ENCODE results near the gene SBF1. TPM values are rescaled to one million over a fixed set of nuclear protein-coding genes. Genes with fewer than 3 reads are reported as not detected.
A peak's percentile ranks its signal among the peaks of the same experiment; 100 is the strongest.

Gene SBF1
- total and polyA plus RNA-seq, 2 of the 13 experiments (the other 11 are each of a cell fraction or from before 2014, with no cell fraction given): 31.7 to 40.9 TPM

- TF ChIP-seq ZNF318 (CRISPR knock-in tag; IDR thresholded peaks at IDR 0.05) (peak; percentile 87), ERF (CRISPR knock-in tag; IDR thresholded peaks at IDR 0.05) (peak; percentile 92), ZNF207 (IDR thresholded peaks at IDR 0.05; ENCODE audit: borderline replicate concordance) (no peak), CREB3 (CRISPR knock-in tag; IDR thresholded peaks at IDR 0.05) (no peak), KAT2B (IDR thresholded peaks at IDR 0.05; ENCODE audit: borderline replicate concordance, low read depth, low read length) (no peak), ATF7-NPFF (CRISPR knock-in tag; IDR thresholded peaks at IDR 0.05; ENCODE audit: low read depth) (0 out of 2 replicates have a peak, but pooled peaks have one; percentile 35), ZBTB46 (CRISPR knock-in tag; IDR thresholded peaks at IDR 0.05; ENCODE audit: borderline replicate concordance) (no peak), ZFP41 (CRISPR knock-in tag; IDR thresholded peaks at IDR 0.05; ENCODE audit: borderline replicate concordance) (0 out of 2 replicates have a peak, but pooled peaks have one; percentile 35), AGO1 (IDR thresholded peaks at IDR 0.05; ENCODE audit: low read depth, low read length, poor library complexity, severe bottlenecking) (no peak), FOSL2 (CRISPR knock-in tag; IDR thresholded peaks at IDR 0.05) (peak; percentile 70), TRIM24 (CRISPR knock-in tag; IDR thresholded peaks at IDR 0.05) (no peak), STAT5B (CRISPR knock-in tag; IDR thresholded peaks at IDR 0.05) (no peak), TBX3 (IDR thresholded peaks at IDR 0.05; ENCODE audit: borderline replicate concordance) (peak; percentile 83; the same call in 1 of the 2 replicates), ZNF460 (CRISPR knock-in tag; IDR thresholded peaks at IDR 0.05; ENCODE audit: borderline replicate concordance) (peak; percentile 22; the same call in 1 of the 2 replicates), MEIS2 (CRISPR knock-in tag; IDR thresholded peaks at IDR 0.05) (no peak; the same call in 1 of the 2 replicates), PAWR (CRISPR knock-in tag; IDR thresholded peaks at IDR 0.05; ENCODE audit: borderline replicate concordance) (no peak), HOXD1 (CRISPR knock-in tag; IDR thresholded peaks at IDR 0.05) (peak; percentile 97), KMT2B (CRISPR knock-in tag; IDR thresholded peaks at IDR 0.05) (no peak), BCL6 (CRISPR knock-in tag; IDR thresholded peaks at IDR 0.05) (peak; percentile 87), ZNF432 (CRISPR knock-in tag; IDR thresholded peaks at IDR 0.05; ENCODE audit: borderline replicate concordance) (no peak)
Measured at GRCh38 chr22:50396751-50397370, 78.0 kb downstream of the SBF1 start (continued).

Measured in HepG2 (cell line).